ENCODE results near the gene TSEN34.
"Not testable (repeated sequence)": the region's sequence is repeated elsewhere in the genome, so short reads cannot be mapped to it uniquely, and the experiment has no call there.

Gene TSEN34

DNA sequence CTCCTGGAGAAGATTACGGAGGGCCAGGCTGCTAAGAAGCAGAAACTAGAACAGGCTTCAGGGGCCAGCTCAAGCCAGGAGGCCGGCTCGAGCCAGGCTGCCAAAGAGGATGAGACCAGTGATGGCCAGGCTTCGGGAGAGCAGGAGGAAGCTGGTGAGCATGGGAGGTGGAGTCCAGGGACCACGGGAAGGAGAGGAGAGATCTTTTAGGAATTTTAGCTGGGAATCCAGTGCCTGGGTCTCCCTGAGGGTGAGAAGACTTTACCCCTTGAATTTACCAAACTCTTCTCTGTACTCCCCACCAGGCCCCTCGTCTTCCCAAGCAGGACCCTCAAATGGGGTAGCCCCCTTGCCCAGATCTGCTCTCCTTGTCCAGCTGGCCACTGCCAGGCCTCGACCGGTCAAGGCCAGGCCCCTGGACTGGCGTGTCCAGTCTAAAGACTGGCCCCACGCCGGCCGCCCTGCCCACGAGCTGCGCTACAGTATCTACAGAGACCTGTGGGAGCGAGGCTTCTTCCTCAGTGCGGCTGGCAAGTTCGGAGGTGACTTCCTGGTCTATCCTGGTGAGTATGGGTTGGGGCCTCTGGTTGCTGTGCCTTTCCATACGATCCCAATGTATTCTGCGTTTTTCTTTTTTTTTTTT lies 824 bp downstream of the TSEN34 start:
- ChIA-PET POLR2A (interaction anchor here (0.8 to 6.0 kb wide), 5 partner anchors 8 to 18 kb away, joined by 3 to 95 read pairs (median 5); partner anchors contain the start of gene RPS9), CTCF (interaction anchor here (0.7 to 2.7 kb wide), 5 partner anchors 11 to 74 kb away, joined by 3 to 13 read pairs (median 4); no protein-coding TSS in a partner anchor)
- H3K9me3 ChIP-seq (ENCODE audit: control extremely low read depth in 1 of 5, control insufficient read depth in 4 of 5, insufficient read depth in 2 of 5, low read depth in 1 of 5, low read length in 4 of 5) = no peaks in the 10 kb centered on the region
- DNase-seq = no peak
- WGBS (ENCODE audit: insufficient coverage) = 70% methylated on average over 17 of the region's 19 CpGs
- peaks cover 3 to 27% (median 15%) of the 10 kb centered on the region in 4 experiments for H3K36me3 ChIP-seq (ENCODE audit: control insufficient read depth in 4 of 4, insufficient read depth in 4 of 4, low read length in 3 of 4)
- peak overlapping the region; percentile 67 to 94 (median 81) for H3K4me3 ChIP-seq (ENCODE audit: control insufficient read depth in 1 of 7, extremely low read depth in 1 of 7, insufficient read depth in 4 of 7, low read depth in 2 of 7, low read length in 6 of 7)
- peaks cover 4 to 32% (median 30%) of the 10 kb centered on the region in 4 experiments for H3K4me1 ChIP-seq (ENCODE audit: control extremely low read depth in 1 of 4, control insufficient read depth in 4 of 4, insufficient read depth in 4 of 4, low read length in 3 of 4)
- H3K27ac ChIP-seq (ENCODE audit: insufficient read depth in 1 of 2, low read depth in 1 of 2, low read length in 2 of 2, poor library complexity in 1 of 2, severe bottlenecking in 2 of 2) = peak overlapping the region; percentile 96 to 98
- H3K27me3 ChIP-seq (replicated peaks in 2 of 5; ENCODE audit: control insufficient read depth in 4 of 5, insufficient read depth in 5 of 5, low read length in 4 of 5) = no peaks in the 10 kb centered on the region

DNA sequence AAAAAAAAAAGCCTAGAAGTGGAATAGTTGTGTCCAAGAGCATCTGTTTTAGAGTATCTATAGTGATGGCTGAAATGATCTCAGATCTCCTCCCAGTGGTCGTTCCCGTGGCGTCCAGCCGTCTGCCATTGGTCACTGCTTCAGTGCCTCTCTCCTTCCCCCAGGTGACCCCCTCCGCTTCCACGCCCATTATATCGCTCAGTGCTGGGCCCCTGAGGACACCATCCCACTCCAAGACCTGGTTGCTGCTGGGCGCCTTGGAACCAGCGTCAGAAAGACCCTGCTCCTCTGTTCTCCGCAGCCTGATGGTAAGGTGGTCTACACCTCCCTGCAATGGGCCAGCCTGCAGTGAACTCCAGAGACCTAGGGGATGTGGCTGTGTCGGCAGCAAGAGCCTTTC lies 1.9 kb downstream of the TSEN34 start:
- ChIA-PET CTCF (interaction anchor here (0.7 to 2.7 kb wide), 4 partner anchors 10 to 42 kb away, joined by 4 to 13 read pairs (median 6); no protein-coding TSS in a partner anchor), POLR2A (no interaction called here)
- Histone ChIP-seq H3K36me3 (ENCODE audit: control insufficient read depth in 4 of 4, insufficient read depth in 4 of 4, low read length in 3 of 4) (peaks cover 3 to 23% (median 16%) of the 10 kb centered on the region in 4 experiments), H3K4me1 (ENCODE audit: control extremely low read depth in 1 of 4, control insufficient read depth in 4 of 4, insufficient read depth in 4 of 4, low read length in 3 of 4) (peaks cover 0 to 21% (median 20%) of the 10 kb centered on the region in 4 experiments), H3K27me3 (replicated peaks in 2 of 5; ENCODE audit: control insufficient read depth in 4 of 5, insufficient read depth in 5 of 5, low read length in 4 of 5) (no peaks in the 10 kb centered on the region), H3K4me3 (ENCODE audit: control insufficient read depth in 1 of 7, extremely low read depth in 1 of 7, insufficient read depth in 4 of 7, low read depth in 2 of 7, low read length in 6 of 7) (no peak overlapping the region), H3K9me3 (ENCODE audit: control extremely low read depth in 1 of 5, control insufficient read depth in 4 of 5, insufficient read depth in 2 of 5, low read depth in 1 of 5, low read length in 4 of 5) (no peaks in the 10 kb centered on the region), H3K27ac (ENCODE audit: insufficient read depth in 1 of 2, low read depth in 1 of 2, low read length in 2 of 2, poor library complexity in 1 of 2, severe bottlenecking in 2 of 2) (no peak overlapping the region)
- no peak for DNase-seq
- 88% methylated on average over 10 of the region's 11 CpGs for WGBS (ENCODE audit: insufficient coverage)

DNA sequence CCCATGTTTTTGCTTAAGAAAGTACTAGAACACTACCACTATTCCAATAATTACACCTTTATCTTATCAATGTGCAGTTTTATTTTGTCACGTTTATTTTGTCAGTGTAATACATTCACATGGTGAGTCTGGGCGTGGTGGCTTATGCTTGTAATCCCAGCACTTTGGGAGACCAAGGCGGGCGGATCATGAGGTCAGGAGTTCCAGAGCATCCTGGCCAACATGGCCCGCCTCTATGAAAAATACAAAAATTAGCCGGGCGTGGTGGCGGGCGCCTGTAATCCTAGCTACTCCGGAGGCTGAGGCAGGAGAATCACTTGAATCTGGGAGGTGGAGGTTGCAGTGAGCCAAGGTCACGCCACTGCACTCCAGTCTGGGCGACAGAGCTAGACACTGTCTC lies 3.4 kb downstream of the TSEN34 start:
- H3K27me3 ChIP-seq (replicated peaks in 2 of 5; ENCODE audit: control insufficient read depth in 4 of 5, insufficient read depth in 5 of 5, low read length in 4 of 5); CTCF ChIA-PET; H3K4me3 ChIP-seq (ENCODE audit: control insufficient read depth in 1 of 7, extremely low read depth in 1 of 7, insufficient read depth in 4 of 7, low read depth in 2 of 7, low read length in 6 of 7); POLR2A ChIA-PET; DNase-seq; H3K9me3 ChIP-seq (ENCODE audit: control extremely low read depth in 1 of 5, control insufficient read depth in 4 of 5, insufficient read depth in 2 of 5, low read depth in 1 of 5, low read length in 4 of 5); H3K27ac ChIP-seq (ENCODE audit: insufficient read depth in 1 of 2, low read depth in 1 of 2, low read length in 2 of 2, poor library complexity in 1 of 2, severe bottlenecking in 2 of 2): not testable (repeated sequence)
- peaks cover 0 to 17% (median 14%) of the 10 kb centered on the region in 4 experiments for H3K4me1 ChIP-seq (ENCODE audit: control extremely low read depth in 1 of 4, control insufficient read depth in 4 of 4, insufficient read depth in 4 of 4, low read length in 3 of 4)
- 100% methylated on average over 12 of the region's 12 CpGs for WGBS (ENCODE audit: insufficient coverage)
- H3K36me3 ChIP-seq (ENCODE audit: control insufficient read depth in 4 of 4, insufficient read depth in 4 of 4, low read length in 3 of 4) = peaks cover 3 to 23% (median 16%) of the 10 kb centered on the region in 4 experiments

DNA sequence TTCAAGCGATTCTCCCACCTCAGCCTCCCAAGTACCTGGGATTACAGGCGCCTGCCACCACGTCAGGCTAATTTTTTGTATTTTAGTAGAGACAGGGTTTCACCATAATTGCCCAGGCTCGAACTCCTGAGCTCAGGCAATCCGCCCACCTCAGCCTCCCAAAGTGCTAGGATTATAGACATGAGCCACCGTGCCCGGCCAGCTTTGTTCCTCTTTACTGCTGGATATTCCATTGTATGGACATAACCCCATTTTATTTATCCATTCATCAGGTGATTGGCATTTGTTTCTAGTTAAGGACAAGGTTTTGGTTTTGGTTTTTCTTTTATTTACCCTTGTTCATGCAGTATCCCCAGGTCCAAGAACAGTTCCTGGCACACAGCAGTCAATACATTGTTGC lies 5.4 kb downstream of the TSEN34 start:
- ChIA-PET CTCF (interaction anchor here (1.1 to 1.5 kb wide), 3 partner anchors 9 to 11 kb away, joined by 3 to 5 read pairs (median 4); no protein-coding TSS in a partner anchor), POLR2A (no interaction called here)
- no peak overlapping the region for H3K4me3 ChIP-seq (ENCODE audit: control insufficient read depth in 1 of 7, extremely low read depth in 1 of 7, insufficient read depth in 4 of 7, low read depth in 2 of 7, low read length in 6 of 7)
- DNase-seq = no peak
- no peaks in the 10 kb centered on the region for H3K9me3 ChIP-seq (ENCODE audit: control extremely low read depth in 1 of 5, control insufficient read depth in 4 of 5, insufficient read depth in 2 of 5, low read depth in 1 of 5, low read length in 4 of 5)
- H3K27ac ChIP-seq (ENCODE audit: insufficient read depth in 1 of 2, low read depth in 1 of 2, low read length in 2 of 2, poor library complexity in 1 of 2, severe bottlenecking in 2 of 2) = no peak overlapping the region
- peaks cover 3 to 27% (median 21%) of the 10 kb centered on the region in 4 experiments for H3K36me3 ChIP-seq (ENCODE audit: control insufficient read depth in 4 of 4, insufficient read depth in 4 of 4, low read length in 3 of 4)
- 100% methylated on average over 2 of the region's 7 CpGs for WGBS (ENCODE audit: insufficient coverage)
- H3K4me1 ChIP-seq (ENCODE audit: control extremely low read depth in 1 of 4, control insufficient read depth in 4 of 4, insufficient read depth in 4 of 4, low read length in 3 of 4) = peaks cover 3 to 26% (median 20%) of the 10 kb centered on the region in 4 experiments
- no peaks in the 10 kb centered on the region for H3K27me3 ChIP-seq (replicated peaks in 2 of 5; ENCODE audit: control insufficient read depth in 4 of 5, insufficient read depth in 5 of 5, low read length in 4 of 5)

DNA sequence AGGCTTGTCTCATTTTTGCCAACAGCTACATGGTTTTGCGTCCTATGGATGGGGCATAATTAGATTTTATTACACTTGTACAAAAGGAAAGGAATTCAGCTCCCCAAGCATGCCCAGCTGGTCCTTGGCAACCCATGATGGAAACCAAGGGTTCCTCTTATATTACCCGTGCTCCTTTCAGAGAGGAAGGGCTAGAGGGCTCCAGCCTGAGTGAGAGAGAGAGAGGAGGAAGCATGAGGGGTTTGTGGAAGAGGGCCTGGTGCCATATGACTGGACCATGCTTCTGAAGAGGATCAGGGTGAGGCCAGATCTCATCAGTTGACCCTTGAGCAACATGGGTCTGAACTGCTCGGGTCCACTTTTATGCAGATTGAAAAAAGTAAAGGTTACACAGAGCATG lies 6.0 kb downstream of the TSEN34 start:
- POLR2A ChIA-PET = no interaction called here
- Histone ChIP-seq H3K4me3 (ENCODE audit: control insufficient read depth in 1 of 7, extremely low read depth in 1 of 7, insufficient read depth in 4 of 7, low read depth in 2 of 7, low read length in 6 of 7) (no peak overlapping the region), H3K27ac (ENCODE audit: insufficient read depth in 1 of 2, low read depth in 1 of 2, low read length in 2 of 2, poor library complexity in 1 of 2, severe bottlenecking in 2 of 2) (no peak overlapping the region), H3K27me3 (replicated peaks in 2 of 5; ENCODE audit: control insufficient read depth in 4 of 5, insufficient read depth in 5 of 5, low read length in 4 of 5) (no peaks in the 10 kb centered on the region), H3K4me1 (ENCODE audit: control extremely low read depth in 1 of 4, control insufficient read depth in 4 of 4, insufficient read depth in 4 of 4, low read length in 3 of 4) (peaks cover 3 to 26% (median 20%) of the 10 kb centered on the region in 4 experiments), H3K9me3 (ENCODE audit: control extremely low read depth in 1 of 5, control insufficient read depth in 4 of 5, insufficient read depth in 2 of 5, low read depth in 1 of 5, low read length in 4 of 5) (no peaks in the 10 kb centered on the region), H3K36me3 (ENCODE audit: control insufficient read depth in 4 of 4, insufficient read depth in 4 of 4, low read length in 3 of 4) (peaks cover 3 to 32% (median 25%) of the 10 kb centered on the region in 4 experiments)
- no peak for DNase-seq
- CTCF ChIA-PET = interaction anchor here (1.1 to 1.5 kb wide), 3 partner anchors 9 to 11 kb away, joined by 3 to 5 read pairs (median 4); no protein-coding TSS in a partner anchor
- 100% methylated on average over 1 of the region's 3 CpGs for WGBS (ENCODE audit: insufficient coverage)

DNA sequence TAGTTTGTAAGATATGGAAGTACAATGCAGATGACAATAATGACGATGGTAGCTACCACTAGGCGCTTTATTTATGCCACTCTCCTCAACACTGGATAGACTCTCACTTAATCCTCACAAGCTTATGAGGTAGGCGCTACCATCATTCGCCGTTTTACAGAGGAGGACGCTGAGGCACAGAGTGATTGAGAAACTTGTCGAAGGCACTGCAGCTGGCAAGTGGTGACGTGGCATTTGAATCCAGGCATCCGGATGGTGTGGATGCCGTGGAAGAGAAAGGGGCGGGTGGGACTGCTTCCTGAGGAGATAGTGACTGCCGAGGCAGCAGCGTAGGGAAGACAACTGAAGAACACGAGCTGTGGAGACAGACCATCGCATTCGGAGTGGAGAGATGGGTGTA lies 8.3 kb downstream of the TSEN34 start:
- no peaks in the 10 kb centered on the region for H3K27me3 ChIP-seq (replicated peaks in 2 of 5; ENCODE audit: control insufficient read depth in 4 of 5, insufficient read depth in 5 of 5, low read length in 4 of 5)
- ChIA-PET POLR2A (interaction anchor here (2.4 to 3.5 kb wide), 2 partner anchors 9 to 10 kb away, joined by 28 to 33 read pairs; partner anchors contain the start of genes MBOAT7 and TSEN34), CTCF (interaction anchor here (1.2 to 3.0 kb wide), 5 partner anchors 10 to 71 kb away, joined by 3 to 18 read pairs (median 3); partner anchors contain the start of gene MBOAT7)
- peaks cover 9 to 44% (median 37%) of the 10 kb centered on the region in 4 experiments for H3K4me1 ChIP-seq (ENCODE audit: control extremely low read depth in 1 of 4, control insufficient read depth in 4 of 4, insufficient read depth in 4 of 4, low read length in 3 of 4)
- WGBS (ENCODE audit: insufficient coverage) = 92% methylated on average over 8 of the region's 16 CpGs
- H3K4me3 ChIP-seq (ENCODE audit: control insufficient read depth in 1 of 7, extremely low read depth in 1 of 7, insufficient read depth in 4 of 7, low read depth in 2 of 7, low read length in 6 of 7) = no peak overlapping the region
- H3K36me3 ChIP-seq (ENCODE audit: control insufficient read depth in 4 of 4, insufficient read depth in 4 of 4, low read length in 3 of 4) = peaks cover 2 to 40% (median 35%) of the 10 kb centered on the region in 4 experiments
- no peaks in the 10 kb centered on the region for H3K9me3 ChIP-seq (ENCODE audit: control extremely low read depth in 1 of 5, control insufficient read depth in 4 of 5, insufficient read depth in 2 of 5, low read depth in 1 of 5, low read length in 4 of 5)
- no peak for DNase-seq
- no peak overlapping the region for H3K27ac ChIP-seq (ENCODE audit: insufficient read depth in 1 of 2, low read depth in 1 of 2, low read length in 2 of 2, poor library complexity in 1 of 2, severe bottlenecking in 2 of 2)
